D721Med (cell line): Measurements from ENCODE around the gene TAF5L.

Experiments
- DNase-seq: peaks from one replicate; pipeline ENCODE4 v3.0.0; 2011; ENCODE audit warnings: low spot score; ENCODE audit not compliant: insufficient read length
- FAIRE-seq: peaks from 2 replicates; lab custom pipeline; 2011; peaks lifted over from hg19 to GRCh38; lab: Jason Lieb, UNC
- CTCF ChIP-seq: IDR thresholded peaks from 2 replicates; pipeline ENCODE4 v1.5.1; 2012; ENCODE audit warnings: mild to moderate bottlenecking, control low read depth; ENCODE audit not compliant: insufficient read depth; ENCODE audit errors: missing control alignments

The TAF5L gene

GRCh38 chr1:229653420-229653819, 27.5 kb upstream of the TAF5L start:
- no peak for DNase-seq
- TF ChIP-seq CTCF, result no peak
- FAIRE-seq, result no peak

- no peak for TF ChIP-seq CTCF
- DNase-seq, result no peak
- FAIRE-seq, result no peak
Measured at GRCh38 chr1:229651546-229651945, 25.6 kb upstream of the TAF5L start.

GRCh38 chr1:229650045-229650444, 24.1 kb upstream of the TAF5L start:
- FAIRE-seq (no peak), DNase-seq (no peak)
- TF ChIP-seq CTCF, result no peak

GRCh38 chr1:229648406-229648805, 22.5 kb upstream of the TAF5L start:
- TF ChIP-seq CTCF, result no peak
- no peak for DNase-seq
- FAIRE-seq, result peak; percentile 58

GRCh38 chr1:229645324-229645993, 19.5 kb upstream of the TAF5L start:
- FAIRE-seq, result no peak
- TF ChIP-seq CTCF, result no peak
- no peak for DNase-seq

GRCh38 chr1:229643996-229644745, 18.2 kb upstream of the TAF5L start:
- TF ChIP-seq CTCF, result no peak
- DNase-seq, result no peak
- FAIRE-seq, result no peak

GRCh38 chr1:229642970-229643369, 17.0 kb upstream of the TAF5L start:
- no peak for TF ChIP-seq CTCF
- FAIRE-seq (no peak), DNase-seq (no peak)
